Measurements from ENCODE around the gene SLC35G3. TPM values are rescaled to one million over a fixed set of nuclear protein-coding genes. Genes with fewer than 3 reads are reported as not detected.

SLC35G3 gene
- total and polyA plus RNA-seq, 2 experiments from 2014 or later = not detected

DNA sequence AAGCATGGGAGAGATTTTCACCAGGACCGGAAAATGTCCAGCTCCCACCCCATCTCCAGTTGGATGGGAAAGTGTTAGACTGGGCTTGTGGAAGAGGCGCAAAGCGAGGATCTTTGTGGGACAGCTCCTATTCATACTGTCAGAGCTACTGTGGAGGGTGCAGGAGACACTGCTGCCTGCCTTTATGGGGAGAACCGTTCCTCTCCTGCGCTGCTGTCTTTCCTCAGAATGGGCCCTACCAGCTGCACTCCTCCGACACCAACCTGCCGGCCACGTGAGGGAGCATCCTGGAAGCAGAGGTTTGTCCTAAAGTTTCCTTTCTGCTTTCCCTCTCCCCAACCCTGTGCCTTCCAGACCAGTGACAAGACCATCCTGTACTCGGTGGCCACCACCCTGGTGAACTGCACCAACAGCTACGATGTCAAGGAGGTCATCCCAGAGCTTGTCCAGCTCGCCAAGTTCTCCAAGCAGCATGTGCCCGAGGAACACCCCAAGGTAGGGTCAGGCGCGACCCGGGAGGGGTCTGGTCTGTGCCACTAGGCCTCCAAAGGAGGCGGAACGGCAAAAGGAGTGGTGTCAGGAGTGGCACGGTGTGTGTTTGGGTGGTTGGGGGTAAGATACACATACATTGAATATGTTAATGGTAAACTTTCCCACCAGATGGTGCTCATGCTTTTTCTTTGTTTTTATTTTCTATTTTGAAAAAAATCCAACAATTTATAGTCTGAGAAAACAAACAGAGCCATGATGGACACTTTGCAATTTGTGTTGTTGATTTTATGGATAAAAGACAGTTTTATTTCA, 23.0 kb downstream of the SLC35G3 start:
- H3K4me3 Mint-ChIP-seq = no peak overlapping the region
- H4K20me1 ChIP-seq (replicated peaks; ENCODE audit: insufficient read depth) = no peaks in the 10 kb centered on the region
- H2AFZ ChIP-seq = peak overlapping the region; percentile 72; the same call in 1 of the 2 replicates
- H3K27ac Mint-ChIP-seq = no peak overlapping the region
- no peaks in the 10 kb centered on the region for H3K27me3 ChIP-seq (ENCODE audit: insufficient read depth)
- no peak for TF ChIP-seq ETS1 (IDR thresholded peaks at IDR 0.05)
- TF ChIP-seq STAT1 (IDR thresholded peaks at IDR 0.05; ENCODE audit: unreplicated experiment) = no peak
- TF ChIP-seq REST (IDR thresholded peaks at IDR 0.05; ENCODE audit: unreplicated experiment) = no peak
- TF ChIP-seq EZH2 (IDR thresholded peaks at IDR 0.05; ENCODE audit: low read depth, unreplicated experiment) = no peak
- TF ChIP-seq CTCF (conservative IDR thresholded peaks at IDR 0.05; ENCODE audit: low read depth in 2 of 2) = peak; percentile 11 to 29; a peak in 1 of 4 replicates
- TF ChIP-seq, protein P1, sequence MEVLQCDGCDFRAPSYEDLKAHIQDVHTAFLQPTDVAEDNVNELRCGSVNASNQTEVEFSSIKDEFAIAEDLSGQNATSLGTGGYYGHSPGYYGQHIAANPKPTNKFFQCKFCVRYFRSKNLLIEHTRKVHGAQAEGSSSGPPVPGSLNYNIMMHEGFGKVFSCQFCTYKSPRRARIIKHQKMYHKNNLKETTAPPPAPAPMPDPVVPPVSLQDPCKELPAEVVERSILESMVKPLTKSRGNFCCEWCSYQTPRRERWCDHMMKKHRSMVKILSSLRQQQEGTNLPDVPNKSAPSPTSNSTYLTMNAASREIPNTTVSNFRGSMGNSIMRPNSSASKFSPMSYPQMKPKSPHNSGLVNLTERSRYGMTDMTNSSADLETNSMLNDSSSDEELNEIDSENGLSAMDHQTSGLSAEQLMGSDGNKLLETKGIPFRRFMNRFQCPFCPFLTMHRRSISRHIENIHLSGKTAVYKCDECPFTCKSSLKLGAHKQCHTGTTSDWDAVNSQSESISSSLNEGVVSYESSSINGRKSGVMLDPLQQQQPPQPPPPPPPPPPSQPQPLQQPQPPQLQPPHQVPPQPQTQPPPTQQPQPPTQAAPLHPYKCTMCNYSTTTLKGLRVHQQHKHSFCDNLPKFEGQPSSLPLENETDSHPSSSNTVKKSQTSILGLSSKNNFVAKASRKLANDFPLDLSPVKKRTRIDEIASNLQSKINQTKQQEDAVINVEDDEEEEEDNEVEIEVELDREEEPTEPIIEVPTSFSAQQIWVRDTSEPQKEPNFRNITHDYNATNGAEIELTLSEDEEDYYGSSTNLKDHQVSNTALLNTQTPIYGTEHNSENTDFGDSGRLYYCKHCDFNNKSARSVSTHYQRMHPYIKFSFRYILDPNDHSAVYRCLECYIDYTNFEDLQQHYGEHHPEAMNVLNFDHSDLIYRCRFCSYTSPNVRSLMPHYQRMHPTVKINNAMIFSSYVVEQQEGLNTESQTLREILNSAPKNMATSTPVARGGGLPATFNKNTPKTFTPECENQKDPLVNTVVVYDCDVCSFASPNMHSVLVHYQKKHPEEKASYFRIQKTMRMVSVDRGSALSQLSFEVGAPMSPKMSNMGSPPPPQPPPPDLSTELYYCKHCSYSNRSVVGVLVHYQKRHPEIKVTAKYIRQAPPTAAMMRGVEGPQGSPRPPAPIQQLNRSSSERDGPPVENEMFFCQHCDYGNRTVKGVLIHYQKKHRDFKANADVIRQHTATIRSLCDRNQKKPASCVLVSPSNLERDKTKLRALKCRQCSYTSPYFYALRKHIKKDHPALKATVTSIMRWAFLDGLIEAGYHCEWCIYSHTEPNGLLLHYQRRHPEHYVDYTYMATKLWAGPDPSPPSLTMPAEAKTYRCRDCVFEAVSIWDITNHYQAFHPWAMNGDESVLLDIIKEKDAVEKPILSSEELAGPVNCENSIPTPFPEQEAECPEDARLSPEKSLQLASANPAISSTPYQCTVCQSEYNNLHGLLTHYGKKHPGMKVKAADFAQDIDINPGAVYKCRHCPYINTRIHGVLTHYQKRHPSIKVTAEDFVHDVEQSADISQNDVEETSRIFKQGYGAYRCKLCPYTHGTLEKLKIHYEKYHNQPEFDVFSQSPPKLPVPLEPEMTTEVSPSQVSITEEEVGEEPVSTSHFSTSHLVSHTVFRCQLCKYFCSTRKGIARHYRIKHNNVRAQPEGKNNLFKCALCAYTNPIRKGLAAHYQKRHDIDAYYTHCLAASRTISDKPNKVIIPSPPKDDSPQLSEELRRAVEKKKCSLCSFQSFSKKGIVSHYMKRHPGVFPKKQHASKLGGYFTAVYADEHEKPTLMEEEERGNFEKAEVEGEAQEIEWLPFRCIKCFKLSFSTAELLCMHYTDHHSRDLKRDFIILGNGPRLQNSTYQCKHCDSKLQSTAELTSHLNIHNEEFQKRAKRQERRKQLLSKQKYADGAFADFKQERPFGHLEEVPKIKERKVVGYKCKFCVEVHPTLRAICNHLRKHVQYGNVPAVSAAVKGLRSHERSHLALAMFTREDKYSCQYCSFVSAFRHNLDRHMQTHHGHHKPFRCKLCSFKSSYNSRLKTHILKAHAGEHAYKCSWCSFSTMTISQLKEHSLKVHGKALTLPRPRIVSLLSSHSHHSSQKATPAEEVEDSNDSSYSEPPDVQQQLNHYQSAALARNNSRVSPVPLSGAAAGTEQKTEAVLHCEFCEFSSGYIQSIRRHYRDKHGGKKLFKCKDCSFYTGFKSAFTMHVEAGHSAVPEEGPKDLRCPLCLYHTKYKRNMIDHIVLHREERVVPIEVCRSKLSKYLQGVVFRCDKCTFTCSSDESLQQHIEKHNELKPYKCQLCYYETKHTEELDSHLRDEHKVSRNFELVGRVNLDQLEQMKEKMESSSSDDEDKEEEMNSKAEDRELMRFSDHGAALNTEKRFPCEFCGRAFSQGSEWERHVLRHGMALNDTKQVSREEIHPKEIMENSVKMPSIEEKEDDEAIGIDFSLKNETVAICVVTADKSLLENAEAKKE (CRISPR knock-in tag; IDR thresholded peaks at IDR 0.05) = no peak
- TF ChIP-seq CREB1 (CRISPR knock-in tag; IDR thresholded peaks at IDR 0.05; ENCODE audit: low read depth) = no peak
- H3K79me2 ChIP-seq (replicated peaks; ENCODE audit: insufficient read depth) = no peaks in the 10 kb centered on the region
- H3K9me2 ChIP-seq (ENCODE audit: insufficient read depth) = no peaks in the 10 kb centered on the region
- no peaks in the 10 kb centered on the region for H3K36me3 ChIP-seq (ENCODE audit: insufficient read depth)
- H3K4me1 ChIP-seq (ENCODE audit: insufficient read depth) = no peaks in the 10 kb centered on the region
- no peak overlapping the region for H3K4me3 ChIP-seq
- DNase-seq (ENCODE audit: low spot score) = no peak
- H3F3A ChIP-seq (replicated peaks; ENCODE audit: low read depth) = no peaks in the 10 kb centered on the region
- no peaks in the 10 kb centered on the region; the same call in 2 of the 3 replicates for H3K9me3 Mint-ChIP-seq
- no peak overlapping the region for H3K4me2 ChIP-seq
- no peaks in the 10 kb centered on the region for H3K4me1 Mint-ChIP-seq
- no peaks in the 10 kb centered on the region for H3K36me3 Mint-ChIP-seq (ENCODE audit: low read depth)
- H3K27me3 Mint-ChIP-seq (ENCODE audit: insufficient read depth, low read depth, poor library complexity) = peaks cover 15% of the 10 kb centered on the region
- no peak overlapping the region for H3K27ac ChIP-seq (ENCODE audit: low read depth)
- ATAC-seq = peak; percentile 34; the same call in 1 of the 3 replicates
